ENCODE results near the gene C16orf46. TPM values are rescaled to one million over a fixed set of nuclear protein-coding genes. Genes with fewer than 3 reads are reported as not detected.

C16orf46 gene
- total RNA-seq, 1 experiment from 2014 or later: 0.22 TPM

GRCh38 chr16:81042821-81043220 is 34.2 kb downstream of the C16orf46 start:
- no peak overlapping the region for H3K4me3 ChIP-seq (ENCODE audit: low read length)
- H4K20me1 ChIP-seq (ENCODE audit: insufficient read depth, low read depth, low read length): 0 out of 2 replicates have a peak, but pooled peaks cover 6% of the 10 kb centered on the region
- no peak overlapping the region for H2AFZ ChIP-seq (ENCODE audit: low read length)
- DNase-seq: no peak
- H3K9me2 ChIP-seq (replicated peaks; ENCODE audit: insufficient read depth, low read length): no peaks in the 10 kb centered on the region
- H3K9ac ChIP-seq (ENCODE audit: low read length): no peak overlapping the region
- no peak overlapping the region for H3K4me2 ChIP-seq (ENCODE audit: low read depth, low read length, poor library complexity, severe bottlenecking)
- H3K79me2 ChIP-seq (ENCODE audit: low read length): peaks cover 33% of the 10 kb centered on the region
- peaks cover 65% of the 10 kb centered on the region for H3K36me3 ChIP-seq (ENCODE audit: insufficient read depth, low read length)
- H3K27ac ChIP-seq (ENCODE audit: low read length): no peak overlapping the region
- no peaks in the 10 kb centered on the region for H3K9me3 ChIP-seq (ENCODE audit: low read length)
- no peaks in the 10 kb centered on the region; the same call in 1 of the 2 replicates for H3K4me1 ChIP-seq (ENCODE audit: low read length)
- no peaks in the 10 kb centered on the region for H3K27me3 ChIP-seq (ENCODE audit: low read length)

- peaks cover 8% of the 10 kb centered on the region for H3K4me1 ChIP-seq (ENCODE audit: low read length)
- no peak overlapping the region for H3K4me3 ChIP-seq (ENCODE audit: low read length)
- H2AFZ ChIP-seq (ENCODE audit: low read length): no peak overlapping the region
- H3K4me2 ChIP-seq (ENCODE audit: low read depth, low read length, poor library complexity, severe bottlenecking): no peak overlapping the region
- peaks cover 44% of the 10 kb centered on the region for H3K79me2 ChIP-seq (ENCODE audit: low read length)
- no peaks in the 10 kb centered on the region for H3K9me3 ChIP-seq (ENCODE audit: low read length)
- H3K27me3 ChIP-seq (ENCODE audit: low read length): no peaks in the 10 kb centered on the region
- no peak overlapping the region for H3K27ac ChIP-seq (ENCODE audit: low read length)
- no peaks in the 10 kb centered on the region for H3K9me2 ChIP-seq (replicated peaks; ENCODE audit: insufficient read depth, low read length)
- 0 out of 2 replicates have a peak, but pooled peaks cover 9% of the 10 kb centered on the region for H4K20me1 ChIP-seq (ENCODE audit: insufficient read depth, low read depth, low read length)
- H3K36me3 ChIP-seq (ENCODE audit: insufficient read depth, low read length): peaks cover 65% of the 10 kb centered on the region
- no peak overlapping the region for H3K9ac ChIP-seq (ENCODE audit: low read length)
- no peak for DNase-seq
Observed at GRCh38 chr16:81041696-81042095, 35.3 kb downstream of the C16orf46 start.

- H3K9me2 ChIP-seq (replicated peaks; ENCODE audit: insufficient read depth, low read length): no peaks in the 10 kb centered on the region
- no peak for DNase-seq
- no peak overlapping the region for H2AFZ ChIP-seq (ENCODE audit: low read length)
- H3K79me2 ChIP-seq (ENCODE audit: low read length): peaks cover 49% of the 10 kb centered on the region
- no peaks in the 10 kb centered on the region for H3K27me3 ChIP-seq (ENCODE audit: low read length)
- H3K36me3 ChIP-seq (ENCODE audit: insufficient read depth, low read length): peaks cover 56% of the 10 kb centered on the region
- 0 out of 2 replicates have a peak, but pooled peaks cover 9% of the 10 kb centered on the region for H4K20me1 ChIP-seq (ENCODE audit: insufficient read depth, low read depth, low read length)
- no peak overlapping the region for H3K27ac ChIP-seq (ENCODE audit: low read length)
- H3K4me2 ChIP-seq (ENCODE audit: low read depth, low read length, poor library complexity, severe bottlenecking): no peak overlapping the region
- H3K4me1 ChIP-seq (ENCODE audit: low read length): peaks cover 9% of the 10 kb centered on the region
- H3K4me3 ChIP-seq (ENCODE audit: low read length): no peak overlapping the region
- no peak overlapping the region for H3K9ac ChIP-seq (ENCODE audit: low read length)
- no peaks in the 10 kb centered on the region for H3K9me3 ChIP-seq (ENCODE audit: low read length)
Observed at GRCh38 chr16:81040842-81041241, 36.2 kb downstream of the C16orf46 start.

GRCh38 chr16:81040131-81040530 is 36.9 kb downstream of the C16orf46 start:
- Histone ChIP-seq H3K79me2 (ENCODE audit: low read length) (peaks cover 49% of the 10 kb centered on the region), H3K9ac (ENCODE audit: low read length) (no peak overlapping the region), H3K4me1 (ENCODE audit: low read length) (peaks cover 9% of the 10 kb centered on the region), H3K27ac (ENCODE audit: low read length) (no peak overlapping the region), H3K9me3 (ENCODE audit: low read length) (no peaks in the 10 kb centered on the region), H3K4me3 (ENCODE audit: low read length) (no peak overlapping the region), H3K9me2 (replicated peaks; ENCODE audit: insufficient read depth, low read length) (no peaks in the 10 kb centered on the region), H4K20me1 (ENCODE audit: insufficient read depth, low read depth, low read length) (0 out of 2 replicates have a peak, but pooled peaks cover 9% of the 10 kb centered on the region), H3K4me2 (ENCODE audit: low read depth, low read length, poor library complexity, severe bottlenecking) (no peak overlapping the region), H3K36me3 (ENCODE audit: insufficient read depth, low read length) (peaks cover 49% of the 10 kb centered on the region), H2AFZ (ENCODE audit: low read length) (no peak overlapping the region), H3K27me3 (ENCODE audit: low read length) (no peaks in the 10 kb centered on the region)
- no peak for DNase-seq

- no peak overlapping the region for H2AFZ ChIP-seq (ENCODE audit: low read length)
- no peaks in the 10 kb centered on the region for H3K27me3 ChIP-seq (ENCODE audit: low read length)
- DNase-seq: peak; percentile 50
- 0 out of 2 replicates have a peak overlapping the region, but pooled peaks have one; percentile 1 for H3K27ac ChIP-seq (ENCODE audit: low read length)
- H3K9me2 ChIP-seq (replicated peaks; ENCODE audit: insufficient read depth, low read length): no peaks in the 10 kb centered on the region
- 0 out of 2 replicates have a peak, but pooled peaks cover 9% of the 10 kb centered on the region for H4K20me1 ChIP-seq (ENCODE audit: insufficient read depth, low read depth, low read length)
- peaks cover 49% of the 10 kb centered on the region for H3K79me2 ChIP-seq (ENCODE audit: low read length)
- H3K36me3 ChIP-seq (ENCODE audit: insufficient read depth, low read length): peaks cover 17% of the 10 kb centered on the region; the same call in 1 of the 2 replicates
- H3K4me2 ChIP-seq (ENCODE audit: low read depth, low read length, poor library complexity, severe bottlenecking): peak overlapping the region; percentile 89
- no peaks in the 10 kb centered on the region for H3K9me3 ChIP-seq (ENCODE audit: low read length)
- peak overlapping the region; percentile 74 for H3K9ac ChIP-seq (ENCODE audit: low read length)
- peaks cover 9% of the 10 kb centered on the region for H3K4me1 ChIP-seq (ENCODE audit: low read length)
- peak overlapping the region; percentile 75 for H3K4me3 ChIP-seq (ENCODE audit: low read length)
Observed at GRCh38 chr16:81036751-81037350, 40.2 kb downstream of the C16orf46 start.

DNA sequence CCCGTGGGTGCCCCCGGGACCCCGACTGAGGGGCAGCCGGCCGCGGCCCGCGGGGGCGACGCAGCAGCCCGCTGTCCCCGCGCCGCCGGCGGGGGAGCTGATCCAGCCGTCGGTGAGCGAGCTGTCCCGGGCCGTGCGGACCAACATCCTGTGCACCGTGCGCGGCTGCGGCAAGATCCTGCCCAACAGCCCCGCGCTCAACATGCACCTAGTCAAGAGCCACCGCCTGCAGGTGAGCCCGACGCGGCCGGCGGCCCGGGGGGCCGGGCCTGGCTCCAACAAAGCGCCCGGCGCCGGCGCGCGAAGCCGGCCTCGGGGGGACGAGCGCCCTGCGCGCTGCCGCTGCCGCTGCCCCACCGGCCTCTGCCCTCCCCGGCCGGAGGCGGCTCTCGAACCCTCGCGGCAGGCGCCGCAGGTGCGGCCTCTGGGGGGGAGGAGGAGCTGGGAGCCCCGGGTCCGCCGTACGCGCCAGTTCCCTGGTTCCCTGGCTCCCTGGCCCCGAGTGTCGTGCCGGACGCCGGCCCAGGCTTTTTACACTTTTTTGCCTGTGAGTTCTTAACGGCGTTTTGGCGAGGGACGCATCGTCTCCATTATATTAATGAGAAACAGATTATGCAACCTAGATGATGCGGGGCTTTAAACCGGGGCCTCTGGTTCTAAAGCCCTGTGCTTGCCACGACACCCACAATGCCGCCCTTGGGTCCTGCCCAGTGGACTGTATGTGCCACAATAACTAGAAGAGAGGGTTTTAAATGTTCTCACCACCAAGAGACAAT is 40.9 kb downstream of the C16orf46 start:
- Histone ChIP-seq H3K9me3 (ENCODE audit: low read length) (no peaks in the 10 kb centered on the region), H3K9ac (ENCODE audit: low read length) (peak overlapping the region; percentile 74), H2AFZ (ENCODE audit: low read length) (no peak overlapping the region), H4K20me1 (ENCODE audit: insufficient read depth, low read depth, low read length) (0 out of 2 replicates have a peak, but pooled peaks cover 9% of the 10 kb centered on the region), H3K9me2 (replicated peaks; ENCODE audit: insufficient read depth, low read length) (no peaks in the 10 kb centered on the region), H3K4me3 (ENCODE audit: low read length) (peak overlapping the region; percentile 75), H3K79me2 (ENCODE audit: low read length) (peaks cover 49% of the 10 kb centered on the region), H3K36me3 (ENCODE audit: insufficient read depth, low read length) (peaks cover 10% of the 10 kb centered on the region; the same call in 1 of the 2 replicates), H3K4me1 (ENCODE audit: low read length) (peaks cover 9% of the 10 kb centered on the region), H3K4me2 (ENCODE audit: low read depth, low read length, poor library complexity, severe bottlenecking) (peak overlapping the region; percentile 89), H3K27me3 (ENCODE audit: low read length) (no peaks in the 10 kb centered on the region), H3K27ac (ENCODE audit: low read length) (0 out of 2 replicates have a peak overlapping the region, but pooled peaks have one; percentile 1)
- peak; percentile 78 for DNase-seq

DNA sequence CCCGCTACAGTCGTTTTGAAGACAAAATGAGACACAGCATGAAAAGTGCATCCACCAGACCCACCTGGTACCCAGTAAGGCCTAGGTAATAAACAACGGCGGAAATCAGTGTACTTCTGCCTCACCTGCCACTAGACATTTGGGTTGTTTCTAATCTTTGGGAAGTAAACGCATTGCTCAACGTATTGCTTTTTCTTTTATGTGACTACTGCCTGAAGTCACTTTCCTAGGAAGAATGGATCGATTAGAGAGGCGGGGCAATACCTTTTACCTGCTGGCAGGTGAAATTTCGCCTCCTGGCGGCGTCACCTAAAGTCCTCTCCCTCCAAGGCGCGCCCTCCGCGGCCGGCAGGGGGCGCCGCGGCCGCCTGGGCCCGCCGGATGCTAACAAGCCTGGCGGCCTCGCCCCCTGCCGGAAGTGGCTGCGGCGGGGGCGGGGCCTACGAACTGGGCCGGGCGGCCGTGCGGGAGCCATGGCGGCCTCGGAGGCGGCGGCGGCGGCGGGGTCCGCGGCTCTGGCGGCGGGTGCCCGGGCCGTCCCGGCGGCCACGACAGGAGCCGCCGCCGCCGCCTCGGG is 41.6 kb downstream of the C16orf46 start, which contains the start of gene ATMIN:
Gene ATMIN (plus strand): TSS at position 445 of the 577 bp plus-strand sequence. CDS start 29 bp downstream, at position 474.
- peaks cover 3% of the 10 kb centered on the region; the same call in 1 of the 2 replicates for H3K36me3 ChIP-seq (ENCODE audit: insufficient read depth, low read length)
- H4K20me1 ChIP-seq (ENCODE audit: insufficient read depth, low read depth, low read length): 0 out of 2 replicates have a peak, but pooled peaks cover 4% of the 10 kb centered on the region
- H3K9ac ChIP-seq (ENCODE audit: low read length): peak within 1 kb of the TSS; percentile 74
- H3K27me3 ChIP-seq (ENCODE audit: low read length): no peaks in the 10 kb centered on the region
- H3K9me3 ChIP-seq (ENCODE audit: low read length): no peaks in the 10 kb centered on the region
- H3K79me2 ChIP-seq (ENCODE audit: low read length): peaks cover 42% of the 10 kb centered on the region
- H3K27ac ChIP-seq (ENCODE audit: low read length): 0 out of 2 replicates have a peak within 1 kb of the TSS, but pooled peaks have one; percentile 1
- peak within 1 kb of the TSS; percentile 89 for H3K4me2 ChIP-seq (ENCODE audit: low read depth, low read length, poor library complexity, severe bottlenecking)
- peaks cover 9% of the 10 kb centered on the region for H3K4me1 ChIP-seq (ENCODE audit: low read length)
- no peaks in the 10 kb centered on the region for H3K9me2 ChIP-seq (replicated peaks; ENCODE audit: insufficient read depth, low read length)
- H3K4me3 ChIP-seq (ENCODE audit: low read length): peak within 1 kb of the TSS; percentile 75
- H2AFZ ChIP-seq (ENCODE audit: low read length): no peak within 1 kb of the TSS
- peak; percentile 96 for DNase-seq

All from Karpas-422 (cell line).